Coronary artery (tissue), 2 donors: Measurements from ENCODE around the gene SEMA3B.

Experiments
- DNase-seq: peaks from one replicate; pipeline ENCODE4 v3.0.0-alpha.2; 2017; ENCODE audit warnings: low spot score
- H3K27ac ChIP-seq, 2 donors: fragments of 200-600 bp; sonication (generic); one replicate each; pipeline ENCODE4 v1.5.1; 2016 to 2019
- H3K4me3 ChIP-seq: fragments of 200-600 bp; sonication (generic); 2 replicates; pipeline ENCODE4 v1.5.1; 2016; ENCODE audit warnings: mild to moderate bottlenecking, moderate library complexity
- TF ChIP-seq, protein P1 (sequence below): fragments of 200-600 bp; sonication (generic); IDR thresholded peaks from one replicate; pipeline ENCODE4 v1.5.1; 2019; ENCODE audit warnings: antibody characterized with exemption

SEMA3B gene

DNA sequence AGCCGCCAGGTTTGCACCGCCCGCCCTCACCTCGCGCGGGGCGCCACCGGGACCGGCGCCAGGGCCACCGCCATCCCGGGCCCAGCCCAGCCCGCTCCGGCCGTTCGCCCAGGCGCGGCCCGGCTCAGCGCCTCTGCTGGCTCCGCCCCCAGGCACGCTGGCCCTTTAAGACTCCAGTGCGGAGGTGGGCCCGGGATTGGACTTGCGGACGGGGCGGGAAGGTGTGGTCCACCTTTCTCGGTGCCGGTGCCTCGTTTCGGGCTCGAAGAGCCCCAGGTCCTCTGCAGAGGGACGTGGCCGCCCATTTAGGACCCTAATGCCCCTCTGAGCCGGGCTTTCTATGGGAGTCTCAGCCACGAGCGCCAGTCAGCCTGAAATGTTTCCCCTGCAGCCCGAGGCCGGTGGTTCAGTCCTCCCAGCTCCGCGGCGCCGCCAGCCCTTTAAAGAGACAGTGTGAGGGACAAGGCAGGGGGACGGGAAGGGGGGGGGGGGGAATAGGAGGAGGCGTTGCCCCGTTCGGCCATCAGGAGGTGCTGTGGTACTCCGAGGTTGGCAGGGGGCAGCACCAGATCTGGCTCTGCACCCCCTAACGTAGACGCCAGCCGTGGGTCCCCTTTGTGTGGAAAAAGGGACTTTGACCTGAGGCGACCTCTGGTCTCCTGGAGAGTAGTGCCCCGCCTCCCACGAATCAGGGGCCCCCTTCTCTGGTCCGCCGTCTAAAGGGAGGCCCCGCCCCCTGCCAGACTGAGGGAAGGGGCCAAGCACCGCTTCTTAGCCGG, 52.6 kb downstream of the SEMA3B start:
- TF ChIP-seq, protein P1, sequence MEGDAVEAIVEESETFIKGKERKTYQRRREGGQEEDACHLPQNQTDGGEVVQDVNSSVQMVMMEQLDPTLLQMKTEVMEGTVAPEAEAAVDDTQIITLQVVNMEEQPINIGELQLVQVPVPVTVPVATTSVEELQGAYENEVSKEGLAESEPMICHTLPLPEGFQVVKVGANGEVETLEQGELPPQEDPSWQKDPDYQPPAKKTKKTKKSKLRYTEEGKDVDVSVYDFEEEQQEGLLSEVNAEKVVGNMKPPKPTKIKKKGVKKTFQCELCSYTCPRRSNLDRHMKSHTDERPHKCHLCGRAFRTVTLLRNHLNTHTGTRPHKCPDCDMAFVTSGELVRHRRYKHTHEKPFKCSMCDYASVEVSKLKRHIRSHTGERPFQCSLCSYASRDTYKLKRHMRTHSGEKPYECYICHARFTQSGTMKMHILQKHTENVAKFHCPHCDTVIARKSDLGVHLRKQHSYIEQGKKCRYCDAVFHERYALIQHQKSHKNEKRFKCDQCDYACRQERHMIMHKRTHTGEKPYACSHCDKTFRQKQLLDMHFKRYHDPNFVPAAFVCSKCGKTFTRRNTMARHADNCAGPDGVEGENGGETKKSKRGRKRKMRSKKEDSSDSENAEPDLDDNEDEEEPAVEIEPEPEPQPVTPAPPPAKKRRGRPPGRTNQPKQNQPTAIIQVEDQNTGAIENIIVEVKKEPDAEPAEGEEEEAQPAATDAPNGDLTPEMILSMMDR, result no peak
- DNase-seq, result peak; percentile 93
- peak overlapping the region; percentile 69 to 91 for H3K27ac ChIP-seq
- H3K4me3 ChIP-seq, result peak overlapping the region; percentile 85

DNA sequence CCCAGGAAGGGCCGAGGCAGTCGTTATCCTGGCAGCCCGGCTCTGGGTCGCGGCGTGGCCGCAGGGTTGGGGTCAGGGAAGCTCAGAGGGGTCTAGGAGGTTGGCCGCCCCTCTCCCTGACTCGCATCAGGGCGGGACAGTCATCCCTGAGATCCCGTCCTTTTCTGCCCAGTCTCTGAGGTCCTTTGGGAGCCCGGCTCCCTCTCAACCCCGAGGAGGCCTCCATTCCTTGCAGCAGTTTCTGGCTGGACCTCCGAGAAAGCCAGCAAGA, 53.1 kb downstream of the SEMA3B start:
- Histone ChIP-seq H3K27ac (peak overlapping the region; percentile 52 to 91), H3K4me3 (peak overlapping the region; percentile 85)
- TF ChIP-seq, protein P1, result no peak
- DNase-seq, result no peak

DNA sequence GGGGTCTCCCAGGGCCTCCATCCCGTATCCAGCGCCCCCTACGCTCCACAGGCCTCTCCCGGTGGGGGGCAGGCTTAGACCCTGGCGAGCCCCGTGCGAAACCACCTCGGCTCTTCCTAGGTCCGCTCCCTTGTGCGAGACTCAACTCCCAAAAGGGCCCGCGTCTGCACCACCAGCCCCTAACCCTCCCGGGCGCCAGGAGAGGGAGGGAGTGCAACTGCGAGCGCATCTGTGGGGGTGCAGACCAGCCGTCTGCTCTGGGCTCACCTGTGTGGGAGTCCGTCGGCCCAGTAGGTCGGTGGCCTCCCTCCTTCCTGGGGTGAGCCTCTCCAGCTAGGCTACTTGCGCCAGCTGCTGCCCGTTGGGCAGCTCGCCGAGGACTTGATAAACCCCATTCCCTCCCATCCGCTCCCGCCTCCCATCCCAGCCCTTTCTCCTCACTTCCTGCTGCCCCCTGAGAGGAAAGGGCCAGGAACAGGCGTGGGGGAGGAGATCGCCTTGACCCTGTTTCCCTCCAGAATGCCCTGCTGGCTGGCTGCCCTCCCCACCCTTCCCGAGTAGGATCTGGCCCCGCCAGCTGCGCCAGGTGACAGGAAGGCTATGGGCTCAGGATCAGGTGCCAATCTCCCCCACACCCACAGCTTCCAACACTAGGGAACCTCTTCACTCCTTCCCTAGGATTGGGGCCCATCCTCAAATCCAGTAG, 53.6 kb downstream of the SEMA3B start, which contains the start of gene HYAL2:
Gene HYAL2, minus strand, starts transcription at position 360 of the 706 bp plus-strand sequence. CDS start 2,256 bp downstream, outside the sequence.
- DNase-seq, result no peak
- peak within 1 kb of the TSS; percentile 85 for H3K4me3 ChIP-seq
- TF ChIP-seq, protein P1, result no peak
- H3K27ac ChIP-seq, result peak within 1 kb of the TSS; percentile 69 to 91

DNA sequence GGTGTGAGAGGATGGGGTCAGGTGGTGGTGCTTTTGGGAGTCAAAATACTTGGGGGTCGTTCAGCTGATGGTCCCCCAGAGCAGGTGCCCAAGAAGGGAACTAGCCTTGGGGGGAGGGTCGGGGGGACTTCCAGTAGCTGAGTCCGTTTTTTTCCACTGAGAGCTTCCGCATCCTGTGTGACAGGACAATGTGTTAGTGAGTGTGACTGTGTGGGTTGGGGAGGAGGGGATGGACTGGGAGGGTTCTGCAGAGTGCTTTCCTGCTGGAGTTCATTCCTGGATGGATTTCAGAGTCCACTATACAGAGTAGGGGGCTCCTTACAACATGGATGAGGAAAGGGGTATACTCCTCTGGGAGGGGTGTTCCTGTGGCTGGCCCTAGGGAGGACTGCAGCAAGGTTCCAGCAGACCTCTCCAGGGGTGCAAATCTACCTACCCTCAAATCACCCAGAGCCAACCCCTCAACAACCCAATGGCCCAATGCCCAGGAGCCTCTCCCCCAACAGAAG, 54.2 kb downstream of the SEMA3B start:
- TF ChIP-seq, protein P1, result no peak
- Histone ChIP-seq H3K27ac (peak overlapping the region; percentile 52 to 91), H3K4me3 (peak overlapping the region; percentile 85)
- no peak for DNase-seq

DNA sequence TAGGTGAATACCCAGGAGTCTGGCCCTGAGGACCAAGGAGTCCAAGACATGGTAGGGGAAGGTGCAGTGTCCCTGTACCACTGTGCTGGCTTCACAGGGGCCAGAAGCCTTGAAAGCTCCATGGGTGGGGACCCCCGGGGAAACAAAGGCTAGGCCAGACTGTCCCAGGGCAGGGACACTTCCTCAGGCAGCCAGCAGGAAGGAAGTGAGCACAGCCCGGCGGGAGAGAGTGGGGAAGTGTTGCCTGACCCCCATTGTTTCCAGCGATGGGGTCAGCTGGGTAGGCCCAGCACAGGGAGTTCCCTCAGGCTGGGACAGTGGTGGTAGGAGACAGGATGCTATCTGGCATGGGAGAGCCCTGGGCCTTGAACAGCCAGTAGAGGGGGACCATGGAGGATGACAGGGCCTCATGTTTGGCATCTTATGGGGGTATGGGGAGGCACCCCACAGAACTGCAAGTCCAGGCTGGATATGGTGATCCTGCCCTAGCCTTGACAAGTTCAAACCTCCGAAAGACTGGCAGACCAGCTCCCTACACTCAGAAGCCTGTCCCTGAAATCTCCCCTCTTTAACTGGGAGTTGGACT, 54.8 kb downstream of the SEMA3B start:
- no peak overlapping the region for H3K4me3 ChIP-seq
- peak overlapping the region; percentile 52 to 91 for H3K27ac ChIP-seq
- no peak for DNase-seq
- TF ChIP-seq, protein P1, result no peak

DNA sequence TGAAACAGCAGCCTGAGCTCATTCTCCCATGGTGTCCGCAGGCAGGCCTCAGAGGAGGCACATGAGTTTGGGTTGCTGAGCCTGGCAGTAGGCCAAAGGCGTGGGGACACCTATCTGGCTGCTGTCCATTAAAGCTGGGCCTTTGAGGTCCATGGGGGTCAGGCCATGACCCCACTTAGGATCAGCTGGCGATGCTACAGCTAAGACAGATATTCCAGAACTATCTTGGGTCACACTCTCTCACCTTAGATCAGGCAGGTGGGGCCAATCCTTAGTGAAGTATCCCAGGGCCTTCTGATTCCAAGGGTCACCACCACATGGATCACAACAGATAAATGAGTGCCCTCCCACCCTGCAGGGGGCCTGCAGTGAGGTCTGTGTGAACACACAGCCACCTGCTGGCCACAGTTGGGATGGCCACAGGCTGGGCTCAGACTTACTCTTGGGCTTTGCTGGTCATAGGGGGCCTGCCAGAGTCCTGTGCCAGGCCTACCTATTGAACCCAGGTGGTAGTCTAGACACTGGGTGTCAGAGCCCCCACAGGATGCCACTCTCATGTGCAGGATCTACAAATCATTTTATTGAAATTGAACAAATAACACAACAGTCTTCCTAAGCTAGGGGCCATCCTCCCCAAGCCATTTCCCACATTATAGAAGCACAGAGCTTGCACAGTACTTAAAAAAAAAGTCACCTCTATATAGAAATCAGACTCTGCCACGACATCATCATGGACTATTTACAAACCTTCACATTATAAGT, 55.6 kb downstream of the SEMA3B start:
- no peak for DNase-seq
- Histone ChIP-seq H3K27ac (peak overlapping the region in 1 of 2 donors; percentile 91), H3K4me3 (no peak overlapping the region)
- TF ChIP-seq, protein P1, result peak; percentile 68
